Measurements from ENCODE around the gene RNF130.
"Not testable (repeated sequence)": the region's sequence is repeated elsewhere in the genome, so short reads cannot be mapped to it uniquely, and the experiment has no call there.

The RNF130 gene

DNA sequence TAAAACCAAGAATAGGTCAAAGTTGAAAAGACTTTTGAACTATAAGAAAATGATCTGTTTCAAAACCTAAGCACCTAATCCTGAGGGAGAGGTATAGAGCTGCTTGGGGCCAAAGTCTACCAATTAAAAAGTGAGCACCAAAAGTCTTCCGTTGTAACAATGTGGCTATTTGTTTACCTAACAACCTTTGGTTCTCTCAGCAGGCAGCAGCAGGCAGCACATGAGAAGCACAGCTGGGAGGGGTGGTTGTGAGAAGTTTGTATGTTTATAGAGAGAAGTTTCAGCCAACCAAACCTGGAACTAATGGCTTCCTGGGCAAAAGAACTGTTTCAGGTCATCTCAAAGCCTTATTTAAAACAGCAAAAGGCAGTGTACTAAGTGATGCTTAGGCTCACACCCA, 104.1 kb downstream of the RNF130 start:
- DNase-seq = no peak

DNA sequence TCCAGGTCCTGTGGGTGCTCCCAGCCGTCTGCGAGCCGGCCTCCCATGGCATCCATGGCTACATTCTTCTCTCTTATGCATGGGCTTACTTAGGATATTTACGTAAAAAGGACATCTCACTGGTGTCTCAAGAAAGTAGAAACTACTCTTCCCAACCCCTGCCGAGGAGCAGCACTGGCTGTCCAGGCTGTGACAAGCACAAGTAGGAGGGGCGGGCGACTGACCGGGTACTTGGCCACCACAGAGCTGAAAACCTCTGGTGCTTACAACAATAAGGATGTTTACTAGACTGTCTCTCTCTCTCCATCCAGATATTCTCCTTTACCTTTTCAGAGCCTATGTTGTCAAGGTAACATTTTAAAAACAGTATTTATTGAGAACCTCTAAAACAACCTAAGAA, 107.5 kb downstream of the RNF130 start:
- no peak for DNase-seq

DNA sequence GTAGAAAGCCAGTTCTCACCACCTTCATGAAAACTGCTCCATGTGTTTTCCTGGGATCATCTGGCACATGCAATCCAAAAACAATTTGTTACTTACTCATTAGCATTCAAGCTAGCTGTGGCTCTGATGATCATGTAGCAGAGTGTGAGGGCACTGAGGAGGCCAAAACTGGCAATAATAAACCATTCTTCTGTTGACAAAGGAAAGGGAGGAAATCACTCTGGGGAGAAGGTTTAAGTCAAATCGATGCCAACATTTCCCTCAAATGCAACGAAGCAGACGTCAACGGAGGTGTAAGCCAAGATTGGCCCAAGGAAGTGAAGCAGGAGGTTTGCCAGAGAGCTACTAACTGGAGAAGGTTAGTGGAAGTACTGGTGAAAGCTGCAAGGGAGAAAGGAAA, 108.2 kb downstream of the RNF130 start:
- DNase-seq = no peak

DNA sequence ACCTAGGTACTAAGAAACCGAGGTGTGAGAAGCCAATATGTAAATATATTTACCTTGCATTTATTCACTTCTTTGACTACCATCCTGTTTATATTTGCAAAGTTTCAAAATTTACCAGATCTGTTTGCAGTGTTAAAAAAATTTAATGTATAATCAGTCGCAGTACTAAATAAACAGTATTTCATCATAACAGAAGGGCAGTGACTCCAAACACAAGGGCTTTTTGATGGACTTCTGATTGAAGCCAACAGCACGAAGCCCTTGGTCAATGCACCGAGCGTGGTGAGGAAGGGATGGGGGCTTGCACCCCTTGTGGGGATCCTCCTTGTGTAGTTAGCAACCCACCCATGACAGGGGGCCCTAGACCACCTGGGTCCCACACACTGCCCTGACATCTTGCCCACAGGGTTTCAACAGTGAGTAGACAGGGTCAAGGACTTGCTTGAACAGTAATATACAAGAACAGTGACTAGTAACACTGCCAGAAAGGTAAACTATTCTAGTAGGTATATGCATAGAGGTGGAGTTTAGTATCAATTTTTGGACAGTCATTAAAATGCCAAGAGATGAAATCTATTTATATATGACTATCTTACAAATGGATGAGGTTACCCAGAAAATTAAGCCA, 111.2 kb downstream of the RNF130 start:
- no peak for DNase-seq

DNA sequence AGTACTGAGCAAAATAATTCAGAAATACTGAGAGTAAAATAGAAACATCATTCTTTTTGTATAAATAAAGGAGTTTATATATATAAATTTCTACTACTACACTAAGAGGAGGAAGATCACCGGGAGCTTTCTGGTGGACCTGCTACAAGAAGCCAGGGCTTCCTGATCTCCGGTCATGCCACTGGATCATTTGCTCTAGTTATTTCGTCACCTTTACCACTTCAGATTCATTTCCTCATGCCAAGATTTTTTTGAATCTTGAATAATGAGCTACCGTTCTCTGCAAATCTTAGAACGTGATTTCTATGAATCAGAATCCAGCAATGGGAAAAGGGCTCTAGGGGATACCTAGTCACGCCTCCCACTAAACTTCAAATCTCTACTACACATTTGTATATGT, 111.9 kb downstream of the RNF130 start:
- no peak for DNase-seq

DNA sequence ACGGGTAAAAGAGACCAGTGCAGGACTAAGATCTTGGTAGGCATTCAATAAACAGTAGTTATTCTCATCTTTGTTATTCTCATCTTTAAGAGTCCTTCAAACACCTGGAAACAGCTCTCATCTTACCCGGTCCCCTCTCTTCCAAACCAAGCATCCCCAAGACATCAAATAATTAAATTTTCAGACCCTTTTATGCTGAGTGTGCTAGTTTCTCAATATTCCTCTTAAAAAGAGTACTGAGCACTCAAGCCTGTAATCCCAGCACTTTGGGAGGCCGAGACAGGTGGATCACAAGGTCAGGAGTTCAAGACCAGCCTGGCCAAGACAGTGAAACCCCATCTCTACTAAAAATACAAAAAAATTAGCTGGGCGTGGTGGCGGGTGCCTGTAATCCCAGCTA, 112.4 kb downstream of the RNF130 start:
- not testable (repeated sequence) for DNase-seq

DNA sequence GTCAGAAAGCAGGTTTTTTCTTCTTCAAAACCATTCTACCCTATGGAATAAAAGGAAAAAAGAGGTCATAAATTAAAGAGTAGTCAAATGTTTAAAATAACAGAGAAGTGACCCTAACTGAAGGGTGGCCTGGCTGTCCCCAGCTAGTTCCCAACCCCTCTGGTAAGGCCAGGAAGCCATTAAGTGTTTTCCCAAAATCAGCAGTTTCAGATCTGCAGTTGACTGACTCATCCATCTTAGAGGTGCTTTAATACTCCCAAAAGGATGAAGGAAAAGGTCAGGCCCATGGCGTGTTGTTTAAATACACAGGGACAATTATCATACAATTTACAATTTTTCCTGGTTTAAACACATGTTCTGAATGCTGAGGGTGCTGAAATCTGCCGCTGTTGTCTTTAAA, 115.9 kb downstream of the RNF130 start:
- no peak for DNase-seq

DNA sequence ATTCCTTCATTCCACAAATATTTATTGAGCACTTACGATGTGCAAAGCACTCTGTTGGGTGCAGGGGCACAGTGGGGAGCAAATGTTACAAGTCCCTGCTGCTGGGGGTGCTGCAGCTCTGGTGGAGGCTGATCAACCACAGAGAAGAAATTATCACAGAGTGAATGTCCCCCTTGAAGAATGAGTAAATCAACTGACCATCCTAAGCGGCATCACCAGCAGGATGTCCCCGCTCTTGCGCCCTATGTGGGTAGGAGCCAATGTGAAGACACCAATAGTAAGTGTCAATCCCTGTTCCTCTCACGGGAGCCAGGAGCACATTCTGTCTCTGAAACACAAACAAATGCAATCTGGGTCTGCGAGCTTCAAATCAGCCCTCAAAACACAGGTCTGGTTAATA, 116.5 kb downstream of the RNF130 start:
- DNase-seq = no peak

DNA sequence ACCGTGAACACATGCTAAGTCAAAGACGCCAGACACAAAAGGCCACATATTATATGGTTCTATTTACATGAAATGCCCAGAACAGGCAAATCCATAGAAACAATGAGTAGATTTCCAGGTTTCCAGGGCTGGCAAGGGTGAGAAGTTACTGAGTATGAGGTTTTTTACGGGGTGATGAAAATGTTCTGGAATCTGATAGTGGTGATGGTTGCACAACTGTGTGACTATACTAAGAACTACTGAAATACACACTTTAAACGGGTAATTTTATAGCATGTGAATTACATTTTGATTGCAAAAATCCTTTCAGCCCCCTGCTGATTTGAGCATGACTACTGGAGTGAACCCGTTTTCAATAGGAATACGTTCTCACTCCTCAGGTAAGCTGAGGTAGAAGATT, 117.1 kb downstream of the RNF130 start:
- DNase-seq = no peak

DNA sequence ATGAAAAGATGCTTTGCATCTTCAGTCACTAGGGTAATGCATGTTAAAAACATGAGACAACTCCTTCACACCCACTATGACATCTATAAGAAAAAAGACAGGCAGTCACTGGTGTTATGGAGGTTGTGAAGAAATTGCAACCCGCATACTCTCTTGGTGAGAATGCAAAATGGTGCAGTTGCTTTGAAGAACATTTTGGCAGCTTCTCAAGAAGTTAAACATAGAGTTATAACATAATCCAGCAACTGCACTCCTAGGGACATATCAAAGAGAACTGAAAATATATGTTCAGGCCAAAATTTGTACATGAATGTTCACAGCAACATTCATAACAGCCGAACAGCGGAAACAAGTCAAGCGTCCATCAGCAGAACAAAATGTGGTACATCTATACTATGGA, 117.6 kb downstream of the RNF130 start:
- DNase-seq = no peak

DNA sequence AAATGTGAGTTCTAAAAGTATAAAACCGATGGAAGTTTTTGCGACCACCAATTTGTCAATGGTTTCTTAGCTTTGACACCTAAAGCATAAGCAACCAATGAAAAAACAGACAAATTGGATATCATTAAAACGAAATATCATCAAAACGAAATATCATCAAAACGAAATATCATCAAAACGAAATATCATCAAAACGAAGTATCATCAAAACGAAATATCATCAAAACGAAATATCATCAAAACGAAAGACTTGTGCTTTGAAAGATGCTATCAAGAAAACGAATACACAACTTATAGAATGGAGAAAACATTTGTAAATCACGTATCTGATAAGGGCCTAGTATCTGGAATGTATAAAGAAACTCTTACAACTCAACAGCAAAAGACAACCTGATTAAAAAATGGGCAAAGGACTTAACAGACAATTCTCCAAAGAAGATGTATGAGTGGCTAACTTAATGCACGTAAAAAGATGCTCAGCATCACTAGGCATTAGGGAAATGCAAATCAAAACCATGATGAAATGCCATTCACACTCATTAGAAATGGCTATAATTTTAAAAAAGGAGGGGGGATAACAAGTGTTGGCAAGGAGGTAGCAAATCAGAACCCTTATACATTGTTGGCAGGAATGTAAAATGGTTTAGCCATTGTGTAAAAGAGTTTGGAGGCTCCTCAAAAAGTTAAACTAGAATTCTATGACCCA, 134.4 kb downstream of the RNF130 start:
- DNase-seq = no peak

DNA sequence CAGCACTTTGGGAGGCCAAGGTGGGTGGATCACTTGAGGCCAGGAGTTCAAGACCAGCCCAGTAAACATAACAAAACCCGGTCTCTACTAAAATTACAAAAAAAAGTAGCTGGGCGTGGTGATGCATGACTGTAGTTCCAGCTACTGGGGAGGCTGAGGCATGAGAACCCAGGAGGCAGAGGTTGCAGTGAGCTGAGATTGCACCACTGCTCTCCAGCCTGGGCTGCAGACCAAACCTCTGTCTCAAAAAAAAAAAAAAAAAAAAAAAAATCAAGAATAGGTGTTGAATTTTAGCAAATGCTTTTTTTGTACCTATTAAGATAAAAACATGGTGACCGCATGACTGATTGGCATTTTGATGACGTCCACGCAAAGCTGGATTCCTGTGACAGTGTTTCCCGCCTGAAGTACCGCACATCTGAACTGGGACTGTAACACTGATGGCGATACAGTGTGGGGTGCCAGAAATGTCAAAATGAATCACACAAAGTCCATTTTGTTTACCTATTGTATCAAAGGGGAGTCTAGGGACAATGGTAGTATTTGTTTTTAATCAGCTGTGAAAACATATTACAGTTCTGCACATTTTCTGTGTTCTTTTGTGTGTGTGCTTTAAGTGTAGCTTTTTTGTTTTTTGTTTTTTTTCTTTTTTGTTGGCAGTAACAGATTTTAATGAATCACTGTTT, 140.6 kb downstream of the RNF130 start:
- no peak for DNase-seq

DNA sequence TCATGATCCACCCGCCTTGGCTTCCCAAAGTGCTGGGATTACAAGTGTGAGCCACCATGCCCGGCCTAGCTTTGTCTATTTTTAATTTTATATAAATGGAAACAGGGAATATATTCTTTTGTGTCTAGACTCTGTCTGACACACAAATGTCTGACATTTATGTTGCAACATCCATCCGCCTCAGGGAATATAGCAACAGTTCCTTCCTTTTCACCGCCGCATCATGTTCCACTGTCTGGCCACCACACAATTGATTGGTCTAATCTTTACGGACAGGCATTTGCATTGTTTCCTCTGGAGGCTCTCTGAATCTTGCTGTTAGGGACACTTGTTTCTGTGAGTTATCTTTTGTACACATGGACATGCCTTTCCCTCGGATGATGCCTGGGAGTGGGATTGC, 143.7 kb downstream of the RNF130 start:
- DNase-seq = peak; percentile 15 to 35

DNA sequence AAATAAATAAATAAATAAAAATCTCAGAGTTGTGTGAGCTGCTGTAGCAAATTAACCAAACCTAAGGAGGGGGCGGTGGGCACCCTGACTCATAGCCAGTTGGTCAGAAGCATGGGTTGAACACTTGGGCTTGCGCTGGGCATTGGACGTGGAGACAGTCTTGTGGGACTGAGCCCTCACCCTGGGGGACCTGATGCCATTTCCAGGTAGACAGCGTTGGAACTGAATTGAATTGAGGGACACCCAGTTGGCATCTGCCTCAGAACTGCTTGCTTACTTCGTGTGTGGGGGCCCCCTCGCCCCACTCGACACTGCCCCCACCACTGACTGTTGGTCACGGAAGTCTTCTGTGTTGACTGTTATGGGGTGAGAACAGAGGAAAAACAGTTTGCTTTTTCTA, 144.9 kb downstream of the RNF130 start:
- no peak for DNase-seq

DNA sequence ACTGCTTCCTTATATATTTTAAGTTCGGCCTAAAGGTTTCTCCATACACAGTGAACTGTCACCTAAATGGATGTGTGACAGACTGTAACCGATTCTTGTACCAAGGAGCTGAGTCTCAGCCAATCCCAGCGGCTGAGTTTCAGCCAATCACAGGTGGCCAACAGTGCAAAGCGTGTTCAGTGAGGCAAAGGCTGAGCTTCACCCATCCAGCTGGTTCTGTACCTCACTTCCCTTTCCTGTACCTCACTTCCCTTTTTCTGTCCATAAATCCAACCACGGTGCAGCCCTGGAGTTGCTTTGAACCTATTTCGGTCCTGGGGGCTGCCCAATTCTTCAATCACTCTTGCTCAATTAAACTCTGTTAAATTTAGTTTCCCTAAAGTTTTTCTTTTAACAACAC, 148.1 kb downstream of the RNF130 start:
- DNase-seq = peak; percentile 94

DNA sequence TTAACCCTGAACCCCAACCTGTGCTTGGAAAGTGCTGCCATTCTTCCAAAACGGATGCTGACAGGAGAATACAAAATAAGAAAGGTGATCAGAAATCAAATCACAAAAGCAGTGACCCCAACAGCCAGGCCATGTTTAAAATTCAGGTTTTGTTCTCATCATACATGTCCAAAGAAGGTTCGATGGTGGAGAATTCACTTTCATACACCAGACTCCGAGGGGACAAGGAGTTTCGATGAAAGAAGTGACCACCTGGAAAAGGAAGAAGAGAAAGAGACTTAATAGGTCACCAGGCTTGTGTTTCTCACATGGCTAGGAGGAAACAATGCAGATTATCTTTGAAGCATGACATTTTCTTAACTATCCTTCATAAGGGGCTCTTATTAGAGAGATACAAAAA, 151.4 kb downstream of the RNF130 start:
- no peak for DNase-seq

DNA sequence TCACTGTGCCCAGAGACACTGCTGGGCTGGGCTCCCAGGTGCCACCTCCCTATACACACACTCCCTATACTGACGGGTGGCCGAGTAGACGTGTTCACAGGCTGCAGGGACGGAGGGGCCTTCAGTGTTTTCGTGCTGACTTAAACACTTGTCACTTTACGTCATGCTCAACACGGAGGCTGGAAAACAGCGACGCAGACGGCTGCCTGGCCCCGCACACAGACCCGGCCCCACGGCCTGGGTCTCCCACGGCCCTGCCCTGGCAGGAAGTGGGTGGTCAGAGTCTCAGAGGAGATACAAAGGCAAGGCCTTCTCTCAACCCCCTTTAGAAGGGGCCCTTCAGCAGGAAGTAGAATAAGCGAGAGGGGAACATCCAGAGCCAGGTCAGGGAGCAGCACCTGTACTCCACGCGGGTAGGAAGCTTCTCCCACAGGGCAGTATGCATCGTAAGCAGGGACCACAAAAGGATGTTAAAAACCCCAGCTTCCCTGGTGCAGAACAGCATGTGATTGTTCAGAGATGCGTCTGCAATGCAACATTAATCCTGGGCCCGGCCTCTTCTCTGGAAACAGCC, 152.0 kb downstream of the RNF130 start:
- DNase-seq = no peak

DNA sequence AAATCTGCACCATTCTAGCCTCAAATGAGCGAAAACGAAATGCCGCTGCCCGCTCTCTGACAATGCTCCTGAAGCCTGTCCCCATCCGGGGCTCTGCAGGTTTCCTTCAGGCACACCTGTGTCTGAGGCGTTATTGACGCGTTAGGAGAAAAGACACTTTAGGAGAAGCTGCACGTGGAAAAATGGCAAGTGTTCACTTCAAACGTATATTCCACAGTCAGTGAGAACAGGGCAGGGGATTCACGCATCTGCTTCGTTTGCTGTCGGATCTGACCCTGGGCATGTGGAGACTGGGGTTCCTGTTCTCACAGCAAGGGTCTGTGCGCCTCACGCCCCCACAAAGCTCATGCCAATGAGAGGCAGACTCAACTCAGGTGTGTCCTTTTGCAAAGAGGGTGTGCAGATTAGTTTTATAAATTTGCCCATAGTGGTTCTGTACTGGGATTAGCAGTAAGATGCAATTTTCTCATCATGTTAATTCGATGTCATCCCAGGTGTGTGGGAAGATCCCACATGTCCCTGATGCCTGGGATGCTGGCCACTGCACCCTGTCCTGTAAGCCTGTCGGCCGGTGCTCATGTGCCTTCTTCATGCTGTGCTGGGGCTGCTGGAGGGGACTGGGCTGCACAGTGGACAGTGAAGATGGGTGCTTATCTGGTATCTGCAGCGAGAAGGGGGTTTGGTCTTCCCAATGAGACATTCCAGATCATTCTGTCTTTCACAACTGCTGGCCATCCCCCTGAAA, 152.6 kb downstream of the RNF130 start:
- DNase-seq = no peak

DNA sequence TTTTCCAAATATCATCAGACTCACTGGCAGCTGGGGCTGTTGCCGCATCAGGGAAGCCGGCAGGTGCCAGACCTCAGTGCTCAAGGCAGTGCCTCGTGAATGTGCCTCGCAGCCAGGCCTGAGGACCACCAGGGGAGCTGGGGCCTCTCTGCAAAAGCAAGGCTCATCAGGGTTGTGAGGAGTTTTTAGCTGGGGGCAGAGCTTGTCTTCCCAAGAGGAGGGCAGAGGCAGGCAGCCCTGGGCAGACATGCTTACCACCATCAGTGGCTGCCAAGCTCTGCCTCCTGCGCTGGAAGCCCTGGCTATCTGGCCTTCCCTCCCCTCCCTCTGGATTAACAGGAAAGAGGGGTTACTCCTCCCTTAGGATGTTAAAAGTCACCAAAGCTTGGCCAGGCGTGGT, 155.0 kb downstream of the RNF130 start:
- DNase-seq = no peak

DNA sequence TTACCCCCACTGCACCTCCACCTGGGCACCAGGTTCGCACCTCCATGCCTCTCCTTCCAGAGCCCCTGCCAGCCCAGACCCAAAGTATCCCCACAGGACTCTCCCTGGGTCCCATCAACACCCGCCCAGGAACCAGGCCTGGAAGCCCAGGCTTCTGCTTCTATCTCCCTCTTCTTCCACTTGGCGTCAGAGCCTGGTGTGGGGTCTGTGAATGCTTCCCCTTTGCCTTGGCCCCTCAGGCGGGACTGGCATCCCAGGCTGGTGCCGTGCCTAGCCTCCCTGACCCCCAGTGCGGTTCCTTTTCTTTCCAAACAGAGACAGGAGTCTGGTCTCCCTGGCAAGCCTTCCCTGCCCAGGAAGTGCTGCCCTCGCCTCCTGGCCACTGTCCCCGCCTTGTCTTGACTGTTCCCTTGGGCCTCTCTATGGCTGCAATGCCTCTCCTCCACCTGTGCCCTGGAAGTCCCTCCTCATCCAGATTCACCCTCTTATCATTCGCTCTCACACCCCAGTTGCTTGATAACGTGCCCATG, 156.1 kb downstream of the RNF130 start:
- DNase-seq = no peak

DNA sequence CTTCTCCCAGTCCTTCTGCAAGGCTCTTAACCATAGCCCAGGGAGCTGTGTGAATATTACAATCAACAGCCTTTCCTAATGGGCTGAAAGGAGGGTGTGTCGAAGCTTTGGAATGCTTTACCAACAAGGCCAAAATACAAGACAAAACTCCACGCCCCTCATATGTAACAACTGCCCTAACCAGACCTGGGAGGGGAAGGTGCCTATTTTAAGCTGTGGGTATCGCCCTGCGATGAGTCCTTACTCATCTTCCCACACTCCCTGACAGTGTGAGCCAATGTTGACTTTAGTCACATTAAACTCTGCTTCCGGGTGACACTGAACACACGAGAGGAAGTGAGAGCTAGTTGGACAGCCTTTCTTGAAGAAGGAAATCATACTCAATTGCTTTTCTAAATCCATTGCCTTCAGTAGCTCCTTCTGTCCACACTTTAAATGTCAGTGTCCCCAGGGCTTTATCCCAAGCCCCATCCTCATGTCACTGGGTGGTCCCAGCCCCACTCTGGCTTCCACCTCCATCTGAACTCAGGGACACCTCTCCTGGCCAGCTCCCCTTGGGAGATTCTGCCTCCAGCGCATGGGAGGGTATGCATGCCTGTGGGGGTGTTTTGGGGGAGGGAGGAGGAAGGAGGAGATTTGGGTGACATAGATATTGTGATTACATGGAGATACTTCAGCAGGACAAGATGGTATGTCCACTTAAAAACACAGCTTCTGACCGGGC, 157.4 kb downstream of the RNF130 start:
- peak; percentile 28 to 37 for DNase-seq

DNA sequence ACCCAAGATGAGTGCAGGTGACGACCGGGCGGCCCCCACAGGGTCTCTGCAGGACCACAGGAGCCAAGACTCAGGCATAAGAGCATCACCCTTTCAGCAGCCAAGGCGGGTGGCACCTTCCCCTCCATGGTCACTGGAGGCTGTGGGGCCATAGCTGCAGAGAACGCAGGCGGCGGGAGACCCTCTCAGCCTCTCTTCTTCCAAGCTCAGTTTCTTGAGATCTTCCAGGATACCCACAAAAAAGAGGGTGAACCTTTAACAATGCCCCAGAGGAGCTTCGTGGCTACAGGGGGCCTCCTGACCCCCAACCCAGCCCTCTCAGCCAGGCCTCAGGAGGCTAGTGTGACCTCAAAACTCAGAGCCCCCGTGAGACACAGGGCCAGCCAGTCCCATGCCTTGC, 158.1 kb downstream of the RNF130 start:
- DNase-seq = no peak

Data from Kasumi-1 (cell line).